Measurements from ENCODE around the gene ZFP30.
A peak's percentile ranks its signal among the peaks of the same experiment; 100 is the strongest.
"Not testable (repeated sequence)": the region's sequence is repeated elsewhere in the genome, so short reads cannot be mapped to it uniquely, and the experiment has no call there.

Gene ZFP30
- total RNA-seq: 9.5 to 48.4 (median 14.8) reads per million in 3 experiments

GRCh38 chr19:37655301-37655688 lies at the start of gene ZFP30:
Gene ZFP30, minus strand, starts transcription at chr19:37655465. Its CDS starts 7,643 bp downstream, at chr19:37647822.
- peak; percentile 74 for DNase-seq

- no peak for DNase-seq
Observed at GRCh38 chr19:37699057-37699456, 43.8 kb upstream of the ZFP30 start.

- no peak for DNase-seq
Observed at GRCh38 chr19:37698216-37698615, 43.0 kb upstream of the ZFP30 start.

- DNase-seq: no peak
Observed at GRCh38 chr19:37695144-37695899, 40.1 kb upstream of the ZFP30 start.

DNA sequence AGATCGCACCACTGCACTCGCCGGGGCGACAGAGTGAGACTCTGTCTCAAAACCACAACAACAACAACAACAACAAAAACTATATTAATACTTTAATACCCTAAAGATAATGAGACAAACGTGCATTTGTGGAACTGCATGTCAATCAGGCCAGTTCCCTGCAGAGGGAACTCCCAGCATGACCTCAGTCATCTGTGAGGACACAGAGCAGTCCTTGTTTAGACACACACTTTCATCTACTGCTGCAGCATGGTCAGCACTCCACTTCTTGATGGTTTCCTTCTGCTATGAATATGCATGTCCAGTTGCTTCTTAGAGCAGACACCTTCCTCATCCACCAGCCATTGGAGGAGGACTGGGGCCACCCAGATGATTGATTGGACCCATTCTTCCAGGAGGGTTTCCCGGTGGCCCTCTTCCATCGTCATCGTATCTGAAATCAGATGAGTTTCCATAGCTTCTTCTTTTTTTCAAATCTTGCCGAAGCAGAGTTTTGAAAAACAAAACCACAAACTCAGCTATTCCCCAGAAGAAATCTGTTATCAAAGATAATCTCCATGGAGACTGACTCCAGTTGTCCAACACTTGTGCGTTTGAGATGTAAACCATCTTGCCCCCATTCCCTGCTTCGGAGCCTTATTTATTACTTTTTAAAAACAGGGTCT lies 37.8 kb upstream of the ZFP30 start:
- no peak for DNase-seq

DNA sequence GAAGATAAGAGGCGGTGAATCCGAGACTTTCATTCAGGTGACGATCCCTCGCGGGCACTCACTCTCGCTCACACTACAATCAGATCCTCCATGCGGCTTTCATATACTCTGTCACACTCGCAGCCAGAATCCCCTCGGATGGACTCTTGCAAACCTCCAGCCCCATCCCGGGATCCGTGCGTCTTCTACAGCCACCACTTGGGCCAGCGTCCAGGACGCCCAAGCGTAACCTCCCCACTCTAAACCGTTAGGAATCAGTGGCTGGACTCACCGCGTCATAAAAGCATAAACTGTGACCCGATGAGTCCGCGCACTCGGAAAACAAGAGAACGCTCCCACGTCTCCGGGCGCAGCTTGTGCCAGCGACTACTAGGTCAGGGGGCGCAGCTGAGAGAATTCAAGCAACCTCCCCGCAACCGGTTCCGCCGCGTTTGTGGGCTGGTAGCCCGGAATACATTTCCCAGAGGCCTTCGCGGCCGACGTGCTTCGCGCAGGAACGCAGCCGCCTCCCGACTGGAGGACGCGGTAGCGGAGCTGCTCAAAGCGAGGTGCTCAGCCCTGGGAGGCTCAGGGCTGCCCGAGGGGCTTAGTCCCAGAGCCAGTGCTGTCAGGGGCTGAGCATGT lies 36.7 kb upstream of the ZFP30 start:
- peak; percentile 69 for DNase-seq

- no peak for DNase-seq
Observed at GRCh38 chr19:37683520-37683919, 28.3 kb upstream of the ZFP30 start.

- DNase-seq: no peak
Observed at GRCh38 chr19:37669450-37669914, 14.2 kb upstream of the ZFP30 start.

- DNase-seq: not testable (repeated sequence)
Observed at GRCh38 chr19:37657157-37657556, 1.9 kb upstream of the ZFP30 start.

- DNase-seq: peak; percentile 83
Observed at GRCh38 chr19:37655689-37656371, 565 bp upstream of the ZFP30 start.

DNA sequence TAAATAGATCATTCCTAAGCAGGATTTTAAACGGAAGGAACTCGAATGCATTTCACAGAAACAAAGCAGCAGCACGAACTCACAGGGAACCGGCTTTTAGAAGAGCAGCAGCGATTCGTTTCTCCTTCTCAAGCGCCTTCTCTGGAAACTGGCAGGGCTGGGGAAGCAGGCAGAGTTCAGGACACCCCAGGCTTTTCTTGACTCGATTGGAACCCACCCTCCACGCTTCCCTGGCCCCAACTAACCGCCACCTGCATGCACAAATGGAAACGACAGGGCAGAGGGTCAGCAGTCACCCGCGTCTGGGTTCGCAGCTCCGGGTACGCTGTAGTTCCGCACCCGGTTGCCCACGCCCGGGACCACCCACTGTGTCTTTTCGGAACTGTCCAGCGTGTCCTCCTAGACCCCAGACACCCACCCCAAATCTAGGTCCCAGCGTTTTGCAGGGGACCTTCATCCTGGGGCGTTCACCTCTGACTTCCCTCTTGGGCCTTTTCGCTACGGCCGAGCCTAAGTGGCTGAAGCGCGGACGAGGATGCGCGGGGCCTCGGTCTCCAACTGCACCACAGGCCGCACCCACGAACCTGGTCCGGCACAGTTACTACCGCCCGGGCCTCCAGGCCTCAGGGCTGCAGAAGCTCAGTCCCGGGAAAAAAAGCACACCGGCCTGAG lies 500 bp downstream of the ZFP30 start:
- peak; percentile 8 for DNase-seq

- no peak for DNase-seq
Observed at GRCh38 chr19:37654118-37654517, 1.1 kb downstream of the ZFP30 start.

- no peak for DNase-seq
Observed at GRCh38 chr19:37635076-37636056, 19.9 kb downstream of the ZFP30 start.

DNA sequence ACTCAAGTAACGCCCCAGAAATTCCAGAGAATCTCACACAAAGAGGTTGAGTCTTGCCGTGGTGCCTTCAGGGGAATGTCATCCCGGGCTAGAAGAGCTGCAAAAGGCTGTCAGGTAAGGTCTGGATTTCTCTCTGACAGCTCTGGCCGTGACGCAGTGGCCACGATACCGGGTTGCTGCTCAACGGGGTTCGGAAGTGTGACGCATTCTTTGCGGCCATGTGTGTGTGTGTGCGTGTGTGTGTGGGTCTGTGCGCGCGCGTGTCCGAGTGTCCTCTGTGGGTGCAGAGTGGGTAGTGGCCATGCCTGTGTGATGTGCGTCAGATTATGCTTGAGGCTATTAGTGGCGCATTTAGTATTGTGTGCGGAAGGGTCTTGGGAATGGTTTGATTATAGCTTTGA lies 60.3 kb downstream of the ZFP30 start:
- DNase-seq: peak; percentile 73

- DNase-seq: peak; percentile 91
Observed at GRCh38 chr19:37594304-37594981, 60.8 kb downstream of the ZFP30 start, which contains the start of the genes ZNF540 and ZNF571. Gene ZNF540, plus strand, starts transcription at chr19:37594876. Its CDS starts 3,572 bp downstream, at chr19:37598448. Gene ZNF571, minus strand, starts transcription at chr19:37594792. Its CDS starts 8,116 bp downstream, at chr19:37586676.

GRCh38 chr19:37593996-37594303 lies 61.3 kb downstream of the ZFP30 start:
- no peak for DNase-seq

DNA sequence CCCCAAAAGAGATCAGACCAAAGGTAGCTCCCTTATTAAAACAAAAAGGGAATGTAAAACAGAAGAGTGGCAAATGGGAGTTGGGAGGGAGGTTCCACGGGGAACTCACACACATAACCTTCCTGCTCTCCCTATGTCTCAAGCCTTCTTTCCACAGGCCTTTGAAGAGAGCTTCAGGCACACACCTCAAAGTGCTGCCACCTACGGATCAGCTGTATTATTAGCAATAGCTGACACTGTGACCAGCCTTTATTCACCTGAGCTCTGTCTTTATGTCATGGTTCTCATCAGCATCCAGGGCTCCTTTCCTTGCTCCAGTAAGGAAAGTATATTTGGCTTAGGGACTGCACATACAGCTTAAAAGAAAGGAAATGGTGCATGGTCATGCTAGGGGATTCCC lies 71.9 kb downstream of the ZFP30 start:
- DNase-seq: no peak

DNA sequence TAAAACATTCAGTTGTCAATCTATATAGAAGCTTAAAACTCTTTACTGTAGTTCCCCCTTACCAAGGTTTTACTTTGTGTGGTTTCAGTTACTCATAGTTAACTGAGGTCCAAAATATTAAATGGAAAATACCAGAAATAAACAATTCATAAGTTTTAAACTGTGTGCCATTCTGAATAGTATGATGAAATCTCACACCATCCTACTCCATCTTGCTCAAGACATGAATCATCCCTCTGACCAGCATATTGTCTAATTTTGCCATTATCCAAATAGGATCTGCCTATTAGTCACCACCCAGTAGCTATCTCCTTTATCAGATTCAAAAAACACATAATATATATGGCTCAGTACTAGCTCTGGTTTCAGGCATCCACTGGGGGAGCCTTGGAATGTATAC lies 83.1 kb downstream of the ZFP30 start:
- DNase-seq: no peak

DNA sequence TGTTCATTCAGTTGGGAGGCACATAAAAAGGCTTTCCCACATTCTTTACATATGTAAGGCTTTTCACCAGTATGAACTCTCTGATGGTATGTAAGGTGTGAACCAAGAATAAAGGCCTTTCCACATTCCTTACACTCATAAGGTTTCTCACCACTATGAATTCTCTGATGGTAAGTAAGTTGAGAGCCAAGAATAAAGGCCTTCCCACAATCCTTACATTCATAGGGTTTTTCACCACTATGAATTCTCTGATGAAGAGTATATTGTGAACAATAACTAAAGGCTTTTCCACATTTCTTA lies 89.9 kb downstream of the ZFP30 start:
- DNase-seq: no peak

DNA sequence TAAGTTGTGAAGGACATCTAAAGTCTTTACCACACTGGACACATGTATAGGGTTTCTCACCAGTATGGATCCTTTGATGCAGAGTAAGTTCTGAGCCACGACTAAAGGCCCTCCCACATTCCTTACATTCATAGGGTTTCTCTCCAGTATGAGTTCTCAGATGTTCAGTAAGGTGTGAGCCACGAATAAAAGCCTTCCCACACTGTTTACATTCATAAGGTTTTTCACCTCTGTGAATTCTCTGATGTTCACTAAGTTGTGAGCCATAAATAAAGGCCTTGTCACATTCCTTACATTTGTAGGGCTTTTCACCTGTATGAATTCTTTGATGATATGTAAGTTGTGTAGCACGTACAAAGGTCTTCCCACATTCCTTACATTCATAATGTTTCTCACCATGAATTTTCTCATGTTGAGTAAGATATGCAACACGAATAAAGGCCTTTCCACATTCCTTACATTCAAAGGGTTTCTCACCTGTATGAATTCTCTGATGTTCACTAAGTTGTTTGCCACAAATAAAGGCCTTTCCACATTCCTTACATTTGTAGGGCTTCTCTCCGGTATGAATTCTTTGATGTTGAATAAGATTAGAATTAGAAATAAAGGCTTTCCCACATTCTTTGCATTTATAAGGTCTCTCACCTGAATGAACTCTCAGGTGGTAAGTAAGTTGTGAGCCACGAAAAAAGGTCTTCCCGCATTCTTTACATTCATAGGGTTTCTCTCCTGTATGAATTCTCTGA lies 90.5 kb downstream of the ZFP30 start:
- DNase-seq: no peak

Measured in central memory CD4-positive, alpha-beta T cell (primary cell).